ENCODE measurements around the gene KRTAP10-9. TPM values are rescaled to one million over a fixed set of nuclear protein-coding genes. Genes with fewer than 3 reads are reported as not detected.
"Not testable (repeated sequence)": the region's sequence is repeated elsewhere in the genome, so short reads cannot be mapped to it uniquely, and the experiment has no call there.

The KRTAP10-9 gene
- total RNA-seq, 4 donors from 2014 or later = 4.7 TPM; not detected in 3

- H3K4me3 ChIP-seq (ENCODE audit: low read depth, poor library complexity, severe bottlenecking) = no peak overlapping the region
- no peak for TF ChIP-seq POLR2A (IDR thresholded peaks at IDR 0.05)
- no peak for TF ChIP-seq CTCF (IDR thresholded peaks at IDR 0.05)
- 86 to 88% methylated on average over 12 of the region's 12 CpGs for WGBS, 2 donors
- DNase-seq (ENCODE audit: low spot score in 2 of 2) = peak in 1 of 2 donors; percentile 42
- intact Hi-C loops (cut with DNase I; ENCODE audit: low total_unique reads) = no loop called here
These were observed 32.4 kb upstream of the KRTAP10-9 start for GRCh38 chr21:44594406-44594916.

GRCh38 chr21:44595524-44595923 lies 31.4 kb upstream of the KRTAP10-9 start:
- peak in 1 of 2 donors; percentile 60 for DNase-seq (ENCODE audit: low spot score in 2 of 2)

GRCh38 chr21:44596068-44596725 lies 30.7 kb upstream of the KRTAP10-9 start:
- TF ChIP-seq CTCF (IDR thresholded peaks at IDR 0.05) = no peak
- no peak for TF ChIP-seq POLR2A (IDR thresholded peaks at IDR 0.05)
- intact Hi-C loops (cut with DNase I; ENCODE audit: low total_unique reads) = no loop called here
- H3K4me3 ChIP-seq (ENCODE audit: low read depth, poor library complexity, severe bottlenecking) = no peak overlapping the region
- WGBS, 2 donors = 52 to 68% methylated on average over 9 of the region's 9 CpGs
- DNase-seq (ENCODE audit: low spot score in 2 of 2) = peak in 1 of 2 donors; percentile 59

More at GRCh38 chr21:44595524-44595923, 31.4 kb upstream of the KRTAP10-9 start:
- 59 to 72% methylated on average over 6 of the region's 6 CpGs for WGBS, 2 donors
- TF ChIP-seq POLR2A (IDR thresholded peaks at IDR 0.05) (no peak), CTCF (IDR thresholded peaks at IDR 0.05) (no peak)
- intact Hi-C loops (cut with DNase I; ENCODE audit: low total_unique reads) = no loop called here
- no peak overlapping the region for H3K4me3 ChIP-seq (ENCODE audit: low read depth, poor library complexity, severe bottlenecking)

DNA sequence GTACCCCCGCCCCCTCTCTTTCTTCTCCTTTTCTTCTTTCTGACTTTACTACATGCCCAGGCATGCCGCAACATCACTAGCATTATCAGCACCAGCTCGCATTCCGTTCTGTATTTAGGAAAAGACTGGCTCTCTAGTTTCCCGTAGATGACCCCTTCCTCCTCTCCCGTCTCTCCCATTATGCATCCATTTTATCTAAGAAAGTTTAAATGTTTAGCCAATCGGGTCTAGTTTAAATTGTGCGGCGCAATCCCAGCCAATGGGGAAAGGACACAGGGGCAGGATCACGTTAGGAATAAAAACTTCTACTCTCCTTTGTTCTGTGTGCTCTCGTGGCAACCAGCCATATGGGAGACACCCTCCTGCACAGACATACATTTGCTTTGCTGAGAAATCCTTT lies 28.8 kb upstream of the KRTAP10-9 start:
- H3K4me3 ChIP-seq (ENCODE audit: low read depth, poor library complexity, severe bottlenecking) = no peak overlapping the region
- TF ChIP-seq CTCF (IDR thresholded peaks at IDR 0.05) = no peak
- no peak for TF ChIP-seq POLR2A (IDR thresholded peaks at IDR 0.05)
- DNase-seq (ENCODE audit: low spot score in 2 of 2) = peak in 1 of 2 donors; percentile 28
- WGBS, 2 donors = 82 to 84% methylated on average over 11 of the region's 11 CpGs
- intact Hi-C loops (cut with DNase I; ENCODE audit: low total_unique reads) = no loop called here

DNA sequence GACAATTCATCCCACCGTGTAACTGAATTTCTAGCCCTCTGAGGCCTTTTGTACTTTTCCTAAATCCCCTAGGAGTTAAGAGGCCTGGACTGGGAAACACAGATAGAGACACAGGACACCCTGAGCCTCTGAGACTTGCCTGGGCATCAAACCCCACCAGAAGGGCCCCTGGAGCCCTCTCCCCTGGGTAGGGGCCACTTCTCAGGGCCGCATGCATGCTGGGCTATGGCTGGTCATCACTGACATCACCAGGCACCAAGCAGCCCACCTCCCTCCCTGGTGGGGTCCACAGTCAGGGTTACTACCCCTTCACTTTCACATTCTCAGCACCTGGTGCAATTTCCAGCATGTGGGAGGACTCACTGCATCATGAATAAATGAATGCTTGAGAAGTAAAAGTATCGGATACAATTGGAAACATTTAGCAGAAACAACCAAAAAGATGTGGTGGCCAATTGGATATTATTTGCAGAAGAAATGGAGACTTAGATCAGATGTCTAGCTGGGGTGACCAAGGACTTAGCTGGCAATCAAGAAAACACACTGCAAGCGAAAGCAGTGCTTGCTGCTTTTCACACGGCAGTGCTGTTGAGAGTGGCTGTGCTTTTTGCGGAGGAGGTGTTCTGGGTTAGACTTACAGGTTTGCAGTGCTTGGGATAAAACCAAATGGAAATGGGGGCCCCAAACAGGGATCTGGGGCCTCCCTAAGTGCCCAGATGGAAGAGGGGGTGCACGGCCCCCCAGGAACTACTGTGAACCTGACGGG lies 27.4 kb upstream of the KRTAP10-9 start:
- intact Hi-C loops (cut with DNase I; ENCODE audit: low total_unique reads) = no loop called here
- TF ChIP-seq POLR2A (IDR thresholded peaks at IDR 0.05) (no peak), CTCF (IDR thresholded peaks at IDR 0.05) (no peak)
- 86 to 89% methylated on average over 8 of the region's 8 CpGs for WGBS, 2 donors
- DNase-seq (ENCODE audit: low spot score in 2 of 2) = peak in 1 of 2 donors; percentile 59
- H3K4me3 ChIP-seq (ENCODE audit: low read depth, poor library complexity, severe bottlenecking) = no peak overlapping the region

DNA sequence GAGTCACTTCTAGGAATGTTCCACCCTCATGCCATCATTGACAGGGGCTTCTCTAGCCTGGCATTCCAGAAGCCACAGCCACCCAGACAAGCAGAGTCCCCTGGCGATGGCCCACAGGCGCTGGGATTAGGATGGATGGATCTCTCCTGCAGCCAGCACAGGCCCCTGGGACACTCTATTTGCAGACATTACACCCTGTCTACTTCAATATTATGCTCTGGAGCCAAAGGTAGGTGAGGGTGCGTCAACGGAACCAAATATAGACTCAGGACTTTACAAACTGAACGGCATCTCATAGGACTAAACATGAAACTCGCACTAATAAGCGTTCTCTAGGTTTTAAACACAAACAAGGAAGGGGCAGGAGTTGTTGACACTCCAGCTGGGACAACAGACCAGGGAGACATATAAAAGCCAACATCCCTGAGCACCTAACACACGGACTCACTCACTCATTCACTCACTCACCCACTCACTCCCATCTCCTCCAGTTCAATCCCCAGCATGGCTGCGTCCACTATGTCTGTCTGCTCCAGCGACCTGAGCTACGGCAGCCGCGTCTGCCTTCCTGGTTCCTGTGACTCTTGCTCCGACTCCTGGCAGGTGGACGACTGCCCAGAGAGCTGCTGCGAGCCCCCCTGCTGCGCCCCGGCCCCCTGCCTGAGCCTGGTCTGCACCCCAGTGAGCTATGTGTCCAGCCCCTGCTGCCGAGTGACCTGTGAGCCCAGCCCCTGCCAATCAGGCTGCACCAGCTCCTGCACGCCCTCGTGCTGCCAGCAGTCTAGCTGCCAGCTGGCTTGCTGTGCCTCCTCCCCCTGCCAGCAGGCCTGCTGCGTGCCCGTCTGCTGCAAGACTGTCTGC lies 26.5 kb upstream of the KRTAP10-9 start, which contains the start of gene KRTAP10-7:
TSS of gene KRTAP10-7 (plus strand) at position 480 of the 861 bp plus-strand sequence. CDS start at position 505, 25 bp downstream.
- intact Hi-C loops (cut with DNase I; ENCODE audit: low total_unique reads); DNase-seq (ENCODE audit: low spot score in 2 of 2); H3K4me3 ChIP-seq (ENCODE audit: low read depth, poor library complexity, severe bottlenecking): not testable (repeated sequence)
- WGBS, 2 donors = 67 to 83% methylated on average over 15 to 18 of the region's 23 CpGs

GRCh38 chr21:44601091-44601490 lies 25.8 kb upstream of the KRTAP10-9 start:
- H3K4me3 ChIP-seq (ENCODE audit: low read depth, poor library complexity, severe bottlenecking); intact Hi-C loops (cut with DNase I; ENCODE audit: low total_unique reads); DNase-seq (ENCODE audit: low spot score in 2 of 2): not testable (repeated sequence)
- 57 to 67% methylated on average over 5 to 10 of the region's 10 CpGs for WGBS, 2 donors
